A375 (cell line): ENCODE measurements around the gene CMPK2. TPM values are rescaled to one million over a fixed set of nuclear protein-coding genes. Genes with fewer than 3 reads are reported as not detected.

Source experiments
- total RNA-seq: library from RNA; depleted of rRNA; stranded (reverse); fragments of >200 nt; shearing (Covaris generic); gene quantifications from 2 replicates; pipeline ENCODE4 v1.2.3, GENCODE V29; 2014; rRNA removed

Gene CMPK2, protein sequence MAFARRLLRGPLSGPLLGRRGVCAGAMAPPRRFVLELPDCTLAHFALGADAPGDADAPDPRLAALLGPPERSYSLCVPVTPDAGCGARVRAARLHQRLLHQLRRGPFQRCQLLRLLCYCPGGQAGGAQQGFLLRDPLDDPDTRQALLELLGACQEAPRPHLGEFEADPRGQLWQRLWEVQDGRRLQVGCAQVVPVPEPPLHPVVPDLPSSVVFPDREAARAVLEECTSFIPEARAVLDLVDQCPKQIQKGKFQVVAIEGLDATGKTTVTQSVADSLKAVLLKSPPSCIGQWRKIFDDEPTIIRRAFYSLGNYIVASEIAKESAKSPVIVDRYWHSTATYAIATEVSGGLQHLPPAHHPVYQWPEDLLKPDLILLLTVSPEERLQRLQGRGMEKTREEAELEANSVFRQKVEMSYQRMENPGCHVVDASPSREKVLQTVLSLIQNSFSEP
- 4.9 and 5.5 TPM in 2 replicates for total RNA-seq

DNA sequence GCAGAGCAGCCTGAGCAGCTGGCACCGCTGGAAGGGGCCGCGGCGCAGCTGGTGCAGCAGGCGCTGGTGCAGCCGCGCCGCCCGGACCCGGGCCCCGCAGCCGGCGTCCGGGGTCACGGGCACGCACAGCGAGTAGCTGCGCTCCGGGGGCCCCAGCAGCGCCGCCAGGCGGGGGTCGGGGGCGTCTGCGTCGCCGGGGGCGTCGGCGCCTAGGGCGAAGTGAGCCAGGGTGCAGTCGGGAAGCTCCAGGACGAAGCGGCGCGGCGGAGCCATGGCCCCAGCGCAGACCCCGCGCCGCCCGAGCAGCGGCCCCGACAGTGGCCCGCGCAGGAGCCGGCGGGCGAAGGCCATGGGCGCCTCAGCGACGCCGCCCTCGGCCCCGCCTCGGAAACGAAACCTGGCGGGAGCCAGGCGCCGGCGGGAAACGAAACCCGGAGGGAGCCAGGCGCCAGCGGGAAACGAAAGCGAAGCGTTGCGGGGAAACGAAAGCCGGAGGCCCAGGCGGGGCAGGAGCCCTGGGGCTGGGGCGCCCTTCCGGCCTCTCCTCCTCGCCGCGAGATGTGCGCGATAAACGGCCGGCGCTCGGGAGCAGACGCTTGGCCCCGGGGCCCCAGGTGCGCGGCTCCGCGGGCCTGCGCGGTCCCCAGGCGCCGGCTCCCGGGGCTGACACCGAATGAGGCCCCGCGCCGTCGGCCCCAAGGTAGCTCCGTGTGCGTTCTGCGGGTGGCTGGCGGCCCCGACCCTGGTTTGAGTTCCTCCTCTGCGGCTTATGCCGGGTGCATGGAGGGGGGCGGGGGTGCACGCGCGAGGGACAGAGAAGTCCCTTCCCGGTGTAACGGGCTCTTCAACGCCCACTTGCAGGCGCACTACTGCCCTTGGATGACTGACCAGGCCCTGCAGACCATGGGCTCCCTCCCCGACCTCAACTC, at the start of gene CMPK2:
CMPK2 (minus strand) TSS at position 562 of the 929 bp plus-strand sequence; CDS start at position 351, 211 bp downstream.

DNA sequence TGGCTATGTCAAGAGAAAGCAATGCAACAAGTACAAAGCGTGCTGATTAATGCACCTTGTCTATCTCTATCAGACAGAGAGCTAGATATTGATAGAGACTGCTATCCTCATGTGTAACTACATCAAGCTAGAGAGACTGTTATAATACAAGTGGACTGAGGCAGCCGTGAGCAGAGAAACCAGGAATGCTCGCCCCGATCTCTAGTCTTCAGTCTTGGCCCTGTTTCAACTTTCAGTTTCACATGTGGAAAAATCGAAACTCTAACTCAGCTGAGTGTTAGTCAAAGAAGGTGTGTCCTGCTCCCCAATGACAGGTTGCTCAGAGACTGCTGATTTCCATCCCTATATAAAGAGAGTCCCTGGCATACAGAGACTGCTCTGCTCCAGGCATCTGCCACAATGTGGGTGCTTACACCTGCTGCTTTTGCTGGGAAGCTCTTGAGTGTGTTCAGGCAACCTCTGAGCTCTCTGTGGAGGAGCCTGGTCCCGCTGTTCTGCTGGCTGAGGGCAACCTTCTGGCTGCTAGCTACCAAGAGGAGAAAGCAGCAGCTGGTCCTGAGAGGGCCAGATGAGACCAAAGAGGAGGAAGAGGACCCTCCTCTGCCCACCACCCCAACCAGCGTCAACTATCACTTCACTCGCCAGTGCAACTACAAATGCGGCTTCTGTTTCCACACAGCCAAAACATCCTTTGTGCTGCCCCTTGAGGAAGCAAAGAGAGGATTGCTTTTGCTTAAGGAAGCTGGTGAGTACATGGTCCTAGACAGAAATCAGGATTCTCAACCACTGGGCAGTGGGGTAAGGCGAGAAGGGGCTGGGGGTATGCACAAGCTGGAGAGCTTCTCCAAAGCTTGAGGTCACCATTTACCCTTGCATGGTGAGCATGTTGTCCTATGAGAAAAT, 11.9 kb upstream of the CMPK2 start, which contains the start of gene RSAD2:
RSAD2 (plus strand) TSS at position 376 of the 903 bp plus-strand sequence; CDS start at position 400, 24 bp downstream.

Other genes starting within 250 kb of the CMPK2 start
- 0.21 TPM in 1 of 2 replicates, not detected in the other for gene RSAD2, start 11.9 kb upstream of the CMPK2 start, total RNA-seq
- gene RNF144A, start 51.5 kb upstream of the CMPK2 start, total RNA-seq: 26.9 TPM in 2 replicates